ENCODE results near the gene RNF39.

RNF39 gene

DNA sequence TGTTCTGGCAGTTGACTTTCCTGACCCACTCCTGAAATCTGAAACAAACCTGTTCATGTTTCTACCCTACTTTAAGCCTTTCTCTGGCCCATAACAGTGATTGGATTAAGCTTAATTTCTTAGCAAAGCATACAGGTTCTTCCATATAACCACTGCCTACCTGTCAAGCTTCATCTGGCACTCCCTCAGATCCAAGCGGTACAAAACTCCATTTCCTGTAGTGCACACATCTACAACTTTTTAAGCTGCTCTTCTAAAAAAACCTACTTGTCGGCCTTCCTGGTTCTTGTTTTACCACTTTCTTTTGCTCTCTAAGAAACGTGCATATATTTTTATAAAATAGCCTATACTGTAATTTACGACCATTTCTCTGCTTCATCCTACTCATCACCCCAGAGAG is 9.5 kb downstream of the RNF39 start:
- H3K4me1 ChIP-seq (ENCODE audit: control insufficient read depth, insufficient read depth, low read length) = peaks cover 22% of the 10 kb centered on the region
- peak overlapping the region; percentile 89 for H3K4me3 ChIP-seq (ENCODE audit: low read length)
- H3K27me3 ChIP-seq (ENCODE audit: control insufficient read depth, insufficient read depth, low read length) = no peaks in the 10 kb centered on the region
- H3K9me3 ChIP-seq (ENCODE audit: control insufficient read depth, low read length) = no peaks in the 10 kb centered on the region
- peak overlapping the region; percentile 78 for H3K9ac ChIP-seq (ENCODE audit: low read length)
- no peaks in the 10 kb centered on the region for H3K36me3 ChIP-seq (ENCODE audit: control insufficient read depth, insufficient read depth, low read length)

DNA sequence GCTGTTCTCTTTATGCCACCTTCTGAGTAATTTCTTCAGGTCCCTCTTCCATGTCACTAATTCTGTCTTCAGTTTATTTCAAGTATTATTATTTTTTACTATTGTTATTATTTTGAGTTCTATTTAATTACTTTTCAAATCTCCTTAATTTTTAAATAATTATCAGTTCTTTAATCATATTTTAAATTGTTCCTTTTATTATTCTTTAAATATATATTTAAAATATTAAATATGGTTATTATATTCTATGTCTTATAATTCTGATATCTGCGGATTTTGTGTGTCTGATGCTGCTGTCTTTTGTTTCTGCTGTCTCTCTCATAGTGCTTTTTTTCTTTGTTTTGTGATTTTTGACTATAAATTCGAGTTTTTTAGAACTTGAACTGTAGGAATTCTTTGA is 12.3 kb downstream of the RNF39 start:
- H3K36me3 ChIP-seq (ENCODE audit: control insufficient read depth, insufficient read depth, low read length) = no peaks in the 10 kb centered on the region
- no peak overlapping the region for H3K4me3 ChIP-seq (ENCODE audit: low read length)
- no peaks in the 10 kb centered on the region for H3K27me3 ChIP-seq (ENCODE audit: control insufficient read depth, insufficient read depth, low read length)
- H3K9ac ChIP-seq (ENCODE audit: low read length) = no peak overlapping the region
- H3K9me3 ChIP-seq (ENCODE audit: control insufficient read depth, low read length) = no peaks in the 10 kb centered on the region
- H3K4me1 ChIP-seq (ENCODE audit: control insufficient read depth, insufficient read depth, low read length) = peaks cover 22% of the 10 kb centered on the region

DNA sequence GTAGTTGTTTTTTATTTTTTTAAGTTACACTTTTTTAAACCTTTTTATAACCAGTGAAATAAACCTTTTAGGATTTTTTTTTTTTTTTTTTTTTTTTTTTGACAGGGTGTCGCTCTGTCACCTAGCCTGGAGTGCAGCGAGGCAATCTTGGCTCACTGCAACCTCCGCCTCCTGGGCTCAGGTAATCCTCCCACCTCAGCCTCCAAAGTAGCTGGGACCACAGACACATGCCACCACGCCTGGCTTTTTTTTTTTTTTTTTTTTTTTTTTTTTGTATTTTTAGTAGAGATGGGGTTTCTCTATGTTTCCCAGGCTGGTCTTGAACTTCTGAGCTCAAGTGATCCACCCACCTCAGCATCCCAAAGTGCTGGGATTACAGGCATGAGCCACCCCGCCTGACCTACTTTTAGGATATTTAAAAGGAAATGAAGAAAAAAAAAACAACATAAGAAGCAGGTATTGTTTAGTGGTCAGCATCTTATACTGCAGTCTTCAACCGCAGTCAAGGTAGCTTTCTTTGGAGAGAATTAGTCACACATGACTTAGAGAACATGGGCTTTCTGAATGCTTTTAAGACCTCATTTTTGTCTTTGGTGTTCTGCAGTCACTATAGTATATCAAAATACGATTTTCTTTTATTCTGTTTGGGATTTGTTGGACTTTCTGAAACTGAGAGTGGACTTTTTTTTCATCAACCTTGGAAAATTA is 12.9 kb downstream of the RNF39 start:
- Histone ChIP-seq H3K9ac (ENCODE audit: low read length) (peak overlapping the region; percentile 94), H3K9me3 (ENCODE audit: control insufficient read depth, low read length) (no peaks in the 10 kb centered on the region), H3K36me3 (ENCODE audit: control insufficient read depth, insufficient read depth, low read length) (no peaks in the 10 kb centered on the region), H3K4me3 (ENCODE audit: low read length) (no peak overlapping the region), H3K4me1 (ENCODE audit: control insufficient read depth, insufficient read depth, low read length) (peaks cover 15% of the 10 kb centered on the region), H3K27me3 (ENCODE audit: control insufficient read depth, insufficient read depth, low read length) (no peaks in the 10 kb centered on the region)

DNA sequence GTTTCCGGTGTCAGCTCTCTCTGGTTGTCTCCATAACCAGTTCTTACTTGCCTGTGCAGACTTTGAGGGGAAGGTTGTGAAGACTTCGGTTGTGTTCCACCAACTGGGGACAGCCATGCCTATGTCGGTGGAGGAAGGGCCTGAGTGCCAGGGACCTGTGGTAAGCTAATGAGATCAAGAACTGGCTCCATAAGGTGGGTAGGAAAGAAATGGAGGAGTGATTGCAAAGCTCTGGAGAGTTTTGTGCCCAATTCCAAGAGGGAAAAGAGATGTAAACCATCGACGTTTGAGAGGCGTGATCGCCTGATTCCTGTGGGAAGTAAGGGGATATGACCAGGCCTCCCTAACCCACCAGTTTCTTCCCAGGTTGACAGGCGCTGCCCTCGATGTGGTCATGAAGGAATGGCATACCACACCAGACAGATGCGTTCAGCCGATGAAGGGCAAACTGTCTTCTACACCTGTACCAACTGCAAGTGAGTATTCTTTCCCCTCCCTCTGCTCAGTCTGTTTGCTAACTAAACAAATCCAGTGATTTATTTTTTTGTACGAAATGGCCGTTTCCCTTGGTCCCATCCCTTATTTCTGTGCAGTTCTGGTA is 13.6 kb downstream of the RNF39 start:
- Histone ChIP-seq H3K9me3 (ENCODE audit: control insufficient read depth, low read length) (no peaks in the 10 kb centered on the region), H3K4me1 (ENCODE audit: control insufficient read depth, insufficient read depth, low read length) (peaks cover 14% of the 10 kb centered on the region), H3K9ac (ENCODE audit: low read length) (peak overlapping the region; percentile 94), H3K36me3 (ENCODE audit: control insufficient read depth, insufficient read depth, low read length) (no peaks in the 10 kb centered on the region), H3K4me3 (ENCODE audit: low read length) (peak overlapping the region; percentile 77), H3K27me3 (ENCODE audit: control insufficient read depth, insufficient read depth, low read length) (no peaks in the 10 kb centered on the region)

DNA sequence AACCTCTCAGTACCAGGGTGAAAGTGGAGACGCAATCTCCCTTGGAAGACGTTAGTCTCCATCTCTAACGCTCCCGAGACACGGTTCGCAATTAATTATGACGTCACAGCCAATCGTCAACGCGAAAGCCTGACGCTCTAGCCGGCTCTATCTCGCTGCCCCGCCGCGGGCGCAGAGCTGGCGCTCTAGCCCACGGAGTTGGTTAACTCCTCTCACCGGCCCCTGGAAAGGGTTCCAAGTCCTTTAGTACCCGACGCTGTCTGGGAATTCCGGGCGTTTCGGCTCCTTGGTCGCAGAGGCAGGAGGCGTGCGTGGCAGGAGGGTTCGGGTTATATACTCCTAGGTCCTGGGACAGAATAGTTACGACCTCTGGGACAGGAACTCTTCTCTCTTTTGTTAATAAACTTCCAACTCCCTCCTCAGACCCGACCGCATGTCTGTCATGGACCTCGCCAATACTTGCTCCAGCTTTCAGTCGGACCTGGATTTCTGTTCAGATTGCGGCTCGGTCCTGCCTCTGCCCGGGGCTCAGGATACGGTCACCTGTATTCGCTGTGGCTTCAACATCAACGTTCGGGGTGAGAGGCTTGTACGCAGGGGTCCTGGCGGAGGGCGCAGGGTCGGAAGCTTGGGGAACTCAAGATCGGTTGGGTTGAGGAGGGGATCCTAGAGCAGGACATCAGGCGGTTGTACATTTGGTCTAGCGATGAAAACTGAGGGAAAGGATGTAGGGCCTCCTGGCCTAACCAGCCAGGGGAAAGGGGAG is 14.3 kb downstream of the RNF39 start, which contains the start of gene POLR1H:
POLR1H (plus strand) TSS at position 174 of the 766 bp plus-strand sequence; CDS start at position 434, 260 bp downstream.
- Histone ChIP-seq H3K4me3 (ENCODE audit: low read length) (peak within 1 kb of the TSS; percentile 77), H3K9me3 (ENCODE audit: control insufficient read depth, low read length) (no peaks in the 10 kb centered on the region), H3K27me3 (ENCODE audit: control insufficient read depth, insufficient read depth, low read length) (no peaks in the 10 kb centered on the region), H3K36me3 (ENCODE audit: control insufficient read depth, insufficient read depth, low read length) (no peaks in the 10 kb centered on the region), H3K4me1 (ENCODE audit: control insufficient read depth, insufficient read depth, low read length) (peaks cover 14% of the 10 kb centered on the region), H3K9ac (ENCODE audit: low read length) (peak within 1 kb of the TSS; percentile 94)

DNA sequence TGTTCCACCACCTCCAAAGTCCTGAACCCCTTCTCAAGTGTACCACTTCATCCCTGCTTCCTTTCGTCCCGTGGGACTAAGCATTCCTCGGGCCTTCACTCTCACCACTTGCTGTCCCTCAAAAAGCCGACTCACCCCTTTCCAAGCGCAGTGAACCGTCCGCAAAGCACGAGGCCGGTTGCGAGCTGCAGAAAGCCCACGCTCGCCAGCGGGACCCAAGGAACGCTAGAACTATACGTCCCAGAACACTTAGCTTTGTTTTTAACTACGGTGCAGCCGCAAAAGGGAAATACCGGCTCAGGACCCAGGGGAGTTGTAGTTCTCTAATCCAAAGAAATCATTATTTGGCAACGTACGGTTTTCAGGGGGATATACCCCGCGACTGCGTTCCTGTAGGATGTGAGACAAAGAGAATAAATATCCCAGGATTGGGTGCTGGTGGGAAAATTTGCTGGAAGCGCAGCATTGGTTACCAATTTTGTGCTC is 14.9 kb downstream of the RNF39 start:
- Histone ChIP-seq H3K4me3 (ENCODE audit: low read length) (peak overlapping the region; percentile 77), H3K9me3 (ENCODE audit: control insufficient read depth, low read length) (no peaks in the 10 kb centered on the region), H3K4me1 (ENCODE audit: control insufficient read depth, insufficient read depth, low read length) (peaks cover 8% of the 10 kb centered on the region), H3K36me3 (ENCODE audit: control insufficient read depth, insufficient read depth, low read length) (no peaks in the 10 kb centered on the region), H3K27me3 (ENCODE audit: control insufficient read depth, insufficient read depth, low read length) (no peaks in the 10 kb centered on the region), H3K9ac (ENCODE audit: low read length) (peak overlapping the region; percentile 94)

DNA sequence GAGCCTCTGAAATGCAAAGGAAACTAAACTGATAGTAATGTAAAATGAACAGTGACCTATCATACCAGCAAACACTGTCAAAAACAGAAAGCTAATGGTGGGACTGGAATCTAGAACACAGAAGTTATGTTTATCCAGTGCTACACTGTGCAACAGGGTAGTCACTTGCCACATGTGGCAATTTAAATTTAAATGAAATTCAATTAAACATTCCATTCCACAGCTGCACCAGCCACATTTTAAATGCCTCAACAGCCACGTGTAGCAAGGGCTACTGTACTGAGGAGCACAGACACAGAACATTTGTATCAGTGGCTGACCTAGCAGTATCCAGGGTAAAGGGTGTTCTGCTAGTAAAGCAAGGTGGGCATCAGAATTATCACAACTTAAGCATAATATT is 20.1 kb downstream of the RNF39 start:
- H3K36me3 ChIP-seq (ENCODE audit: control insufficient read depth, insufficient read depth, low read length) = no peaks in the 10 kb centered on the region

DNA sequence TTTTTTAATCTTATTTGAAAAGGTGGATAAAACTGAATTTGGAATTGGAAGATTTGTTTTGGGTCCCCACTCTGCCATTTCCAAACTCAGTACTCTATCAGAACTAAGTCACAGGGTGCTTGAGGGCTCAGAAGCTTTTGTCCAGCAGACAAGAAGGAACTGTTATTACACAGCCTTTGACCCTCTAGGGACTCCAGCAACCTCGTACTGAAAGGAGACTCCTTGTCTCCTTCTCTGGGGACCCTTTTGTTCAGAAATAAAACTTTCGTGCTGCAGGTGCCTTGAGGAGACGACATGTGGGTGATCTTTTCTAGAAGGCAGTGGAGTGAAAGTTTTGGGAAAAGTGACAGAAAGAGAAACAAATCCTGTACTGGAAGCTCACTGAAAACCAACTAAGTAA is 21.9 kb downstream of the RNF39 start:
- Histone ChIP-seq H3K9ac (ENCODE audit: low read length) (no peak overlapping the region), H3K36me3 (ENCODE audit: control insufficient read depth, insufficient read depth, low read length) (no peaks in the 10 kb centered on the region), H3K27me3 (ENCODE audit: control insufficient read depth, insufficient read depth, low read length) (no peaks in the 10 kb centered on the region), H3K9me3 (ENCODE audit: control insufficient read depth, low read length) (no peaks in the 10 kb centered on the region), H3K4me1 (ENCODE audit: control insufficient read depth, insufficient read depth, low read length) (no peaks in the 10 kb centered on the region), H3K4me3 (ENCODE audit: low read length) (no peak overlapping the region)

More for the DNA sequence above, 20.1 kb downstream of the RNF39 start:
- H3K4me3 ChIP-seq (ENCODE audit: low read length) = no peak overlapping the region
- no peak overlapping the region for H3K9ac ChIP-seq (ENCODE audit: low read length)
- no peaks in the 10 kb centered on the region for H3K9me3 ChIP-seq (ENCODE audit: control insufficient read depth, low read length)
- H3K27me3 ChIP-seq (ENCODE audit: control insufficient read depth, insufficient read depth, low read length) = no peaks in the 10 kb centered on the region
- peaks cover 4% of the 10 kb centered on the region for H3K4me1 ChIP-seq (ENCODE audit: control insufficient read depth, insufficient read depth, low read length)

DNA sequence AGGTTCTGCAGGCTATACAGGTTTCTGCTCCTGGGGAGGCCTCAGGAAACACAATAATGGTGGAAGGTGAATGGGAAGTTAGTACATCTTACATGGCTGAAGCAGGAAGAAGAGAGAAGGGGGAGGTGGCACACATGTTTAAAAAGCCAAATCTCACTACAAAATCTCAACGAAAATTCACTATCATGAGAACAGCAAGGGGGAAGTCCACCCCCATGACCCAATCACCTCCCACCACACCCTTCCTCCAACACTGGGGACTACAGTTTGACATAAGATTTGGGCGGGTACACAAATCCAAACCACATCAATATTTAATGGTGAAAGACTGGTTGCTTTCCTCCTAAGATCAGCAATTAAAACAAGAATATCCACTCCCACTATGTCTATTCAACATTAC is 28.3 kb downstream of the RNF39 start:
- Histone ChIP-seq H3K9me3 (ENCODE audit: control insufficient read depth, low read length) (no peaks in the 10 kb centered on the region), H3K36me3 (ENCODE audit: control insufficient read depth, insufficient read depth, low read length) (no peaks in the 10 kb centered on the region), H3K4me3 (ENCODE audit: low read length) (no peak overlapping the region), H3K4me1 (ENCODE audit: control insufficient read depth, insufficient read depth, low read length) (no peaks in the 10 kb centered on the region), H3K9ac (ENCODE audit: low read length) (no peak overlapping the region), H3K27me3 (ENCODE audit: control insufficient read depth, insufficient read depth, low read length) (no peaks in the 10 kb centered on the region)

DNA sequence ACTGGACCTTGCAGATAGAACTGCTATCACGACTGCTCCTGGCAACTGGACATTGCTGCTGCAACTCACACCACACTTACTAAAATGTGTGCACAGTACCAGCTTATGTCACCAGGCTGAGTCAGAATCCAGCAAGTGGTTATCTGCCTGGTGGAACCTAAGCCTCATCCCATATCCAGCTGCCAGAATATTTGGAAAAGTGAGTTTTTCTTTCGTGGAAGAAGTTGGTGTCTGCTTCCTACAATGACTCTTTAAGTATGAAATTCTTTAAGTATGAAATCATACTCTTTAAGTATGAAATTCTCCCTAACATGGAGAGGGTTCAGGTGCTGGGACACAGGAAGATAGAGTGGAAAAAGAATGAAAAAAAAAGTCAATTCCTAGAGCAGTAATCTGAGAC is 30.9 kb downstream of the RNF39 start:
- Histone ChIP-seq H3K27me3 (ENCODE audit: control insufficient read depth, insufficient read depth, low read length) (no peaks in the 10 kb centered on the region), H3K9me3 (ENCODE audit: control insufficient read depth, low read length) (no peaks in the 10 kb centered on the region), H3K9ac (ENCODE audit: low read length) (no peak overlapping the region), H3K4me3 (ENCODE audit: low read length) (no peak overlapping the region), H3K4me1 (ENCODE audit: control insufficient read depth, insufficient read depth, low read length) (no peaks in the 10 kb centered on the region), H3K36me3 (ENCODE audit: control insufficient read depth, insufficient read depth, low read length) (no peaks in the 10 kb centered on the region)

DNA sequence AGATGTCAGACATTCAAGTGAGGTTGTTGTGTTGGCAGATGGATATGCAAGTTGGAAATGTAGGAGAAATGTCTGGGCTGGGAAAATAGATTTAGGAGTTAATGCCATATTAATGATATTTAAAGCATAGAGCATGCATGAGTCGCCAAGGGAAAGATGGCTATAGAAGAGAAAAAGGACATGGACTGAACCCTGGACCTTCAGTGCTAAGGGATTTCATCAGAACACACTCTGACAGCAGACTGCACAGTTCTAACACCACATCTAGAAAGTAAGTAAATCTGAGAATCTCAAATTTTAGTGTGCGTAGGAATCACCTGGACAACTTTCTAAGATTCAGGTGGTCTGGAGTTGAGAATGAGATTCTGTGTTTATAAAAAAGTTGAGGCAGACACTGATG is 31.8 kb downstream of the RNF39 start:
- no peaks in the 10 kb centered on the region for H3K9me3 ChIP-seq (ENCODE audit: control insufficient read depth, low read length)
- no peak overlapping the region for H3K4me3 ChIP-seq (ENCODE audit: low read length)
- no peaks in the 10 kb centered on the region for H3K4me1 ChIP-seq (ENCODE audit: control insufficient read depth, insufficient read depth, low read length)
- no peaks in the 10 kb centered on the region for H3K27me3 ChIP-seq (ENCODE audit: control insufficient read depth, insufficient read depth, low read length)
- no peak overlapping the region for H3K9ac ChIP-seq (ENCODE audit: low read length)
- no peaks in the 10 kb centered on the region for H3K36me3 ChIP-seq (ENCODE audit: control insufficient read depth, insufficient read depth, low read length)

DNA sequence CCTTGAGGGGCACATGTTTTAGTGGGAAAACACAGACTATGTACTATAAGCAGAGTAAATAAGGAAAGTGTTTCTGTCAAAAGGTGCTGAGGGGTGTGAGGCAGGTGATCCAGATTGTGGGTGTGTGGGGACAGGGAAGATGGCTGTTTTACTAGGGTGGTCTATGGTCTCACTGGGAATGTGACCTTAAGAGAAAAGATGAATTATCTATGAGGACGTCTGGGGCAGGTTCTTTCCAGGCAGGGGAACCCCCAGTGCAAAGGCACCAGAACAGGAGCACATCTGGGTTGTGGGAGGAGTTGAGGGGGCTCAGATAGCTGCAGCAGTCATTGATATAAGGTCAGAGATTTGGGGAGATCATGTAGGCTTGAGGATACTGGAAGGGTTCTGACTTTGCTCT is 32.7 kb downstream of the RNF39 start:
- no peak overlapping the region for H3K4me3 ChIP-seq (ENCODE audit: low read length)
- H3K4me1 ChIP-seq (ENCODE audit: control insufficient read depth, insufficient read depth, low read length) = no peaks in the 10 kb centered on the region
- H3K9ac ChIP-seq (ENCODE audit: low read length) = no peak overlapping the region
- no peaks in the 10 kb centered on the region for H3K27me3 ChIP-seq (ENCODE audit: control insufficient read depth, insufficient read depth, low read length)
- H3K36me3 ChIP-seq (ENCODE audit: control insufficient read depth, insufficient read depth, low read length) = no peaks in the 10 kb centered on the region
- H3K9me3 ChIP-seq (ENCODE audit: control insufficient read depth, low read length) = no peaks in the 10 kb centered on the region
